Effector memory CD4-positive, alpha-beta T cell (primary cell): ENCODE data around the gene ZNF804B.

Experiments
- DNase-seq, 3 donors: peaks; one replicate each; pipeline ENCODE4 v3.0.0-alpha.2; 2020
- H3K27ac ChIP-seq: 2 replicates; pipeline ENCODE4 v1.7.0; 2013; ENCODE audit warnings: mild to moderate bottlenecking, low read length, moderate library complexity; ENCODE audit not compliant: insufficient read depth, poor library complexity, severe bottlenecking
- H3K27me3 ChIP-seq: replicated peaks from 2 replicates; pipeline ENCODE4 v1.7.0; 2013; ENCODE audit warnings: mild to moderate bottlenecking, low read length; ENCODE audit not compliant: insufficient read depth, control insufficient read depth, poor library complexity, severe bottlenecking
- H3K36me3 ChIP-seq: 2 replicates; pipeline ENCODE4 v1.7.0; 2013; ENCODE audit warnings: mild to moderate bottlenecking, low read length, moderate library complexity; ENCODE audit not compliant: control insufficient read depth, insufficient read depth
- H3K4me1 ChIP-seq: 2 replicates; pipeline ENCODE4 v1.7.0; 2013; ENCODE audit warnings: low read length, mild to moderate bottlenecking; ENCODE audit not compliant: control insufficient read depth, insufficient read depth, poor library complexity, severe bottlenecking
- H3K4me3 ChIP-seq: 2 replicates; pipeline ENCODE4 v1.7.0; 2013; ENCODE audit warnings: low read length, low read depth, mild to moderate bottlenecking; ENCODE audit not compliant: insufficient read depth, poor library complexity, severe bottlenecking
- H3K9me3 ChIP-seq: 2 replicates; pipeline ENCODE4 v1.7.0; 2013; ENCODE audit warnings: mild to moderate bottlenecking, low read length, moderate library complexity; ENCODE audit not compliant: control insufficient read depth

ZNF804B gene

GRCh38 chr7:89357121-89357520 is 597.6 kb downstream of the ZNF804B start:
- Histone ChIP-seq H3K27me3 (no peaks in the 10 kb centered on the region), H3K27ac (no peak overlapping the region), H3K4me1 (no peaks in the 10 kb centered on the region), H3K9me3 (no peaks in the 10 kb centered on the region), H3K4me3 (no peak overlapping the region), H3K36me3 (no peaks in the 10 kb centered on the region)
- no peak for DNase-seq

- no peak for DNase-seq
- no peaks in the 10 kb centered on the region for H3K9me3 ChIP-seq
- no peaks in the 10 kb centered on the region for H3K4me1 ChIP-seq
- H3K36me3 ChIP-seq = no peaks in the 10 kb centered on the region
- no peaks in the 10 kb centered on the region for H3K27me3 ChIP-seq
- H3K27ac ChIP-seq = no peak overlapping the region
- H3K4me3 ChIP-seq = no peak overlapping the region
These were observed 617.7 kb downstream of the ZNF804B start for GRCh38 chr7:89377219-89377618.

- H3K4me1 ChIP-seq = no peaks in the 10 kb centered on the region
- no peaks in the 10 kb centered on the region for H3K36me3 ChIP-seq
- no peak overlapping the region for H3K4me3 ChIP-seq
- no peak for DNase-seq
- H3K9me3 ChIP-seq = no peaks in the 10 kb centered on the region
- H3K27ac ChIP-seq = no peak overlapping the region
- no peaks in the 10 kb centered on the region for H3K27me3 ChIP-seq
These were observed 625.9 kb downstream of the ZNF804B start for GRCh38 chr7:89385411-89385810.
